ENCODE measurements around the gene CPXM2. TPM values are rescaled to one million over a fixed set of nuclear protein-coding genes. Genes with fewer than 3 reads are reported as not detected.

The CPXM2 gene
- total RNA-seq, 1 experiment from 2014 or later: not detected

DNA sequence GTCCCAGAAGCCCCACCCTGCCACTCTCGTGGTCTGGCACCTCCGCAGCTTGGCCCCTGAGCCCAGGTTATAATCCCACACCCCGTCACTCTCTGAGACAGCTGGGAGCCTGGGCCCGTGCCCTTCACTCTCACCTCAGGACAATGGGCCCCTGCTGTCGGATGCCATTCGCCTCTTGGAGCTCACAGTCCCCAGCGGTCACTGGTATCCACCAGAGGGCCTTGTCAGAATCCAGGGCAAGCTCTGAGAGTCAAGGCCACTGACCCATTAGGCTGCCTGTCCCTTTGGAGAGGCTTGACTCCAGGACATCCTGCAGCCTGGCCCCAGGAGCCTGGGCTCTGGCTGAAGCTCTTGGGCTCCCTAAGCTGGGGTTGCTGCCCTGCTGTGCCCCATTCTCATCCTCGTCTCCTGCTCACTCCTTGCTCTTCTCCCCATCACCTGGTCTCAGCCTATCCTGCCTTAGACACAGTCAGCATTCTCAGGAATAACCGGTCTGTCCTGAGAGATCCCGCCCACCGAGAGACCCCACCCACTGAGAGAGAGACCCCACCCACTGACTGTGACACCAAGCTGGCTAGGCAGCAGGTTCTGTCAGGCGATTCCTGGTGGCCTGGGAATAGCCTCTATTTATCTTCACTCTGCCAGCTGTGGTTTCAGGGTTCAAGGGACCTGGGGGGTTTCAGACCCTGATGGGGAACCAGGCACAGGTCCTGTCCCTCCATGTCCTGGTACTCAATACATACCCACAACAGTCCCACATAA is 27.7 kb downstream of the CPXM2 start:
- ChIA-PET CTCF (no interaction called here), POLR2A (interaction anchor here (0.7 kb wide), 1 partner anchor 281 kb away, joined by 3 read pairs; no protein-coding TSS in a partner anchor)
- TF ChIP-seq TCF7L2 (IDR thresholded peaks at IDR 0.05; ENCODE audit: low read depth, low read length) (no peak), POLR2AphosphoS5 (IDR thresholded peaks at IDR 0.05; ENCODE audit: low read depth, low read length) (no peak), SIN3A (IDR thresholded peaks at IDR 0.05; ENCODE audit: borderline replicate concordance, insufficient read depth, low read depth, low read length) (no peak)
- TF ChIP-seq, protein P1, sequence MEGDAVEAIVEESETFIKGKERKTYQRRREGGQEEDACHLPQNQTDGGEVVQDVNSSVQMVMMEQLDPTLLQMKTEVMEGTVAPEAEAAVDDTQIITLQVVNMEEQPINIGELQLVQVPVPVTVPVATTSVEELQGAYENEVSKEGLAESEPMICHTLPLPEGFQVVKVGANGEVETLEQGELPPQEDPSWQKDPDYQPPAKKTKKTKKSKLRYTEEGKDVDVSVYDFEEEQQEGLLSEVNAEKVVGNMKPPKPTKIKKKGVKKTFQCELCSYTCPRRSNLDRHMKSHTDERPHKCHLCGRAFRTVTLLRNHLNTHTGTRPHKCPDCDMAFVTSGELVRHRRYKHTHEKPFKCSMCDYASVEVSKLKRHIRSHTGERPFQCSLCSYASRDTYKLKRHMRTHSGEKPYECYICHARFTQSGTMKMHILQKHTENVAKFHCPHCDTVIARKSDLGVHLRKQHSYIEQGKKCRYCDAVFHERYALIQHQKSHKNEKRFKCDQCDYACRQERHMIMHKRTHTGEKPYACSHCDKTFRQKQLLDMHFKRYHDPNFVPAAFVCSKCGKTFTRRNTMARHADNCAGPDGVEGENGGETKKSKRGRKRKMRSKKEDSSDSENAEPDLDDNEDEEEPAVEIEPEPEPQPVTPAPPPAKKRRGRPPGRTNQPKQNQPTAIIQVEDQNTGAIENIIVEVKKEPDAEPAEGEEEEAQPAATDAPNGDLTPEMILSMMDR (IDR thresholded peaks at IDR 0.05): no peak
- TF ChIP-seq, protein P2, sequence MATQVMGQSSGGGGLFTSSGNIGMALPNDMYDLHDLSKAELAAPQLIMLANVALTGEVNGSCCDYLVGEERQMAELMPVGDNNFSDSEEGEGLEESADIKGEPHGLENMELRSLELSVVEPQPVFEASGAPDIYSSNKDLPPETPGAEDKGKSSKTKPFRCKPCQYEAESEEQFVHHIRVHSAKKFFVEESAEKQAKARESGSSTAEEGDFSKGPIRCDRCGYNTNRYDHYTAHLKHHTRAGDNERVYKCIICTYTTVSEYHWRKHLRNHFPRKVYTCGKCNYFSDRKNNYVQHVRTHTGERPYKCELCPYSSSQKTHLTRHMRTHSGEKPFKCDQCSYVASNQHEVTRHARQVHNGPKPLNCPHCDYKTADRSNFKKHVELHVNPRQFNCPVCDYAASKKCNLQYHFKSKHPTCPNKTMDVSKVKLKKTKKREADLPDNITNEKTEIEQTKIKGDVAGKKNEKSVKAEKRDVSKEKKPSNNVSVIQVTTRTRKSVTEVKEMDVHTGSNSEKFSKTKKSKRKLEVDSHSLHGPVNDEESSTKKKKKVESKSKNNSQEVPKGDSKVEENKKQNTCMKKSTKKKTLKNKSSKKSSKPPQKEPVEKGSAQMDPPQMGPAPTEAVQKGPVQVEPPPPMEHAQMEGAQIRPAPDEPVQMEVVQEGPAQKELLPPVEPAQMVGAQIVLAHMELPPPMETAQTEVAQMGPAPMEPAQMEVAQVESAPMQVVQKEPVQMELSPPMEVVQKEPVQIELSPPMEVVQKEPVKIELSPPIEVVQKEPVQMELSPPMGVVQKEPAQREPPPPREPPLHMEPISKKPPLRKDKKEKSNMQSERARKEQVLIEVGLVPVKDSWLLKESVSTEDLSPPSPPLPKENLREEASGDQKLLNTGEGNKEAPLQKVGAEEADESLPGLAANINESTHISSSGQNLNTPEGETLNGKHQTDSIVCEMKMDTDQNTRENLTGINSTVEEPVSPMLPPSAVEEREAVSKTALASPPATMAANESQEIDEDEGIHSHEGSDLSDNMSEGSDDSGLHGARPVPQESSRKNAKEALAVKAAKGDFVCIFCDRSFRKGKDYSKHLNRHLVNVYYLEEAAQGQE (IDR thresholded peaks at IDR 0.05; ENCODE audit: insufficient read depth in 1 of 2, low read depth in 2 of 2, low read length in 1 of 2): no peak
- ATAC-seq: no peak
- Histone ChIP-seq H3K27me3 (ENCODE audit: control insufficient read depth, insufficient read depth, low read length) (no peaks in the 10 kb centered on the region; the same call in 1 of the 2 replicates), H3K4me1 (ENCODE audit: control insufficient read depth, insufficient read depth, low read length) (no peaks in the 10 kb centered on the region), H3K4me3 (ENCODE audit: low read depth in 2 of 2, low read length in 2 of 2) (no peak overlapping the region), H3K36me3 (ENCODE audit: control insufficient read depth, insufficient read depth, low read length) (no peaks in the 10 kb centered on the region), H3K27ac (ENCODE audit: low read length) (no peak overlapping the region), H3K9me3 (ENCODE audit: control insufficient read depth, insufficient read depth, low read depth, low read length) (no peaks in the 10 kb centered on the region)
- no TSS peak for BruUV-seq (replicated peaks)
- in situ Hi-C loops (cut with HindIII; ENCODE audit: low pct_unique_long_range_greater_than_20kb, low sequenced_read_pairs): no loop called here
- intact Hi-C loops (cut with micrococcal nuclease; ENCODE audit: unreplicated experiment): no loop called here
- DNase-seq (ENCODE audit: low read depth, low spot score): no peak

DNA sequence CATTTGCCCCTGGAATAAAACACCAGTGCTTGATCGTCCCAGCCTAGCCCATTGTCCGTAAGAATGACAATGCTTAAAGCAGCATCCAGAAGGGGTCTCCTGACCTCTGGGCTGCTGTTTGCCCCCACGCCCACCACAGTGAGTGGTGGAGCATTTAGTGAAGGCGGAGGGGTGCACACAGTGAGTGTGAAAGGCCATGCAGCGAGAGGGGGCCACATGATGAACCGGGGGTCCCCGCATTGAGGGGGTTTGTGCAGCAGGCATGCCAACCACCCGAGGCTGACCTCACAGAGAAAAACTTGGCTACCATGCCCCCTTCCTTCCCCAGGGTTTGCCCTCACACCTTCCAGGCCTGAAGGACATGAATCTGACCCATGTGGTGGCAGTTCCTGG is 28.4 kb downstream of the CPXM2 start:
- Histone ChIP-seq H3K27ac (ENCODE audit: low read length) (no peak overlapping the region), H3K4me1 (ENCODE audit: control insufficient read depth, insufficient read depth, low read length) (no peaks in the 10 kb centered on the region), H3K4me3 (ENCODE audit: low read depth in 2 of 2, low read length in 2 of 2) (no peak overlapping the region), H3K9me3 (ENCODE audit: control insufficient read depth, insufficient read depth, low read depth, low read length) (no peaks in the 10 kb centered on the region), H3K36me3 (ENCODE audit: control insufficient read depth, insufficient read depth, low read length) (no peaks in the 10 kb centered on the region), H3K27me3 (ENCODE audit: control insufficient read depth, insufficient read depth, low read length) (peaks cover 3% of the 10 kb centered on the region)
- no peak for ATAC-seq
- intact Hi-C loops (cut with micrococcal nuclease; ENCODE audit: unreplicated experiment): no loop called here
- in situ Hi-C loops (cut with HindIII; ENCODE audit: low pct_unique_long_range_greater_than_20kb, low sequenced_read_pairs): no loop called here
- ChIA-PET CTCF (no interaction called here), POLR2A (no interaction called here)
- no peak for DNase-seq (ENCODE audit: low read depth, low spot score)
- no peak for TF ChIP-seq TCF7L2 (IDR thresholded peaks at IDR 0.05; ENCODE audit: low read depth, low read length)
- TF ChIP-seq, protein P2 (IDR thresholded peaks at IDR 0.05; ENCODE audit: insufficient read depth in 1 of 2, low read depth in 2 of 2, low read length in 1 of 2): no peak
- TF ChIP-seq POLR2AphosphoS5 (IDR thresholded peaks at IDR 0.05; ENCODE audit: low read depth, low read length): no peak
- TF ChIP-seq, protein P1 (IDR thresholded peaks at IDR 0.05): no peak
- TF ChIP-seq SIN3A (IDR thresholded peaks at IDR 0.05; ENCODE audit: borderline replicate concordance, insufficient read depth, low read depth, low read length): no peak
- no TSS peak for BruUV-seq (replicated peaks)

Measured in Panc1 (cell line).